Karpas-422 (cell line): ENCODE data around the gene NHERF2. TPM values are rescaled to one million over a fixed set of nuclear protein-coding genes. Genes with fewer than 3 reads are reported as not detected.

Experiments used
- DNase-seq: peaks from one replicate; pipeline ENCODE4 v3.0.0-alpha.2; 2015
- H2AFZ ChIP-seq: fragments of 200-600 bp; sonication (generic); 2 replicates; pipeline ENCODE4 v1.6.1; 2014; ENCODE audit warnings: antibody characterized with exemption, low read length, mixed read lengths
- H3K27ac ChIP-seq: fragments of 200-600 bp; sonication (generic); 2 replicates; pipeline ENCODE4 v1.5.1; 2014; ENCODE audit warnings: mild to moderate bottlenecking, low read length, moderate library complexity
- H3K27me3 ChIP-seq: fragments of 200-600 bp; sonication (generic); 2 replicates; pipeline ENCODE4 v1.6.1; 2014; ENCODE audit warnings: low read length, mixed read lengths
- H3K36me3 ChIP-seq: fragments of 200-600 bp; sonication (generic); 2 replicates; pipeline ENCODE4 v1.6.1; 2014; ENCODE audit warnings: low read length, mixed read lengths; ENCODE audit not compliant: insufficient read depth
- H3K4me1 ChIP-seq: fragments of 200-600 bp; sonication (generic); 2 replicates; pipeline ENCODE4 v1.6.1; 2014; ENCODE audit warnings: mild to moderate bottlenecking, low read length, mixed read lengths
- H3K4me2 ChIP-seq: fragments of 200-600 bp; sonication (generic); 2 replicates; pipeline ENCODE4 v1.6.1; 2014; ENCODE audit warnings: low read length, low read depth, mild to moderate bottlenecking; ENCODE audit not compliant: poor library complexity, severe bottlenecking
- H3K4me3 ChIP-seq: fragments of 200-600 bp; sonication (generic); 2 replicates; pipeline ENCODE4 v1.5.1; 2014; ENCODE audit warnings: mild to moderate bottlenecking, antibody characterized with exemption, low read length, mixed read lengths
- H3K79me2 ChIP-seq: fragments of 200-600 bp; sonication (generic); 2 replicates; pipeline ENCODE4 v1.6.1; 2014; ENCODE audit warnings: mild to moderate bottlenecking, low read length, mixed read lengths
- H3K9ac ChIP-seq: fragments of 200-600 bp; sonication (generic); 2 replicates; pipeline ENCODE4 v1.6.0; 2014; ENCODE audit warnings: low read length
- H3K9me2 ChIP-seq: fragments of 200-600 bp; sonication (generic), shearing (Covaris generic); replicated peaks from 2 replicates; pipeline ENCODE4 v1.6.0; 2014; ENCODE audit warnings: mild to moderate bottlenecking, low read length, moderate library complexity; ENCODE audit not compliant: insufficient read depth
- H3K9me3 ChIP-seq: fragments of 300-700, 200-600 bp; sonication (generic); 2 replicates; pipeline ENCODE4 v1.6.1; 2014; ENCODE audit warnings: low read length, mixed read lengths
- H4K20me1 ChIP-seq: fragments of 200-600 bp; sonication (generic); 2 replicates; pipeline ENCODE4 v1.6.1; 2014; ENCODE audit warnings: mild to moderate bottlenecking, antibody characterized with exemption, low read length, low read depth; ENCODE audit not compliant: insufficient read depth
- total RNA-seq: library from RNA; depleted of rRNA; stranded (reverse); fragments of >200 nt; shearing (Covaris generic); gene quantifications from 2 replicates; pipeline ENCODE4 v1.2.3, GENCODE V29; 2014; ENCODE audit warnings: low replicate concordance

The NHERF2 gene
- total RNA-seq, 1 experiment from 2014 or later = not detected

DNA sequence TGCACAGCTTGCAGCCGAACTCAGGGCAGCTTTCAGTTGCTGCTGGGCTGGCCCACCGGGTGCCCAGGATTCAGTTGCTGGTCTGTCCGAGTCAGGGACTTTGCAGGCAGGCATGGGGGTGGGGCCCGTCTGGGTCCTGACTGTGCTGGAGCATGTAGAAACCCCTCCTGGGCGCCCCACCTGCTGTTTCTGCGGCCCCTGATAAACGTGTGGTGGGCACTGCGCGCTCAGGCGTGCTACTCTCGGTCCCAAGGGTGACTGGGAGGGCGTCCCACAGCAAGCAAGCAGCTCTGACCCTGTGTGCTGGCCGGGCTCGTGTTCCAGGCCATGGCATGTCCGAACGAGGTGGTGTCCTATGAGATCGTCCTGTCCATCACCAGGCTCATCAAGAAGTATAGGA lies 33.6 kb downstream of the NHERF2 start:
- no peak for DNase-seq
- Histone ChIP-seq H3K9me3 (no peaks in the 10 kb centered on the region), H2AFZ (no peak overlapping the region), H3K27me3 (no peaks in the 10 kb centered on the region), H3K9ac (no peak overlapping the region), H3K4me2 (no peak overlapping the region), H3K4me3 (no peak overlapping the region), H3K36me3 (no peaks in the 10 kb centered on the region; the same call in 1 of the 2 replicates), H4K20me1 (no peaks in the 10 kb centered on the region), H3K27ac (no peak overlapping the region), H3K9me2 (no peaks in the 10 kb centered on the region), H3K4me1 (no peaks in the 10 kb centered on the region), H3K79me2 (no peaks in the 10 kb centered on the region)

DNA sequence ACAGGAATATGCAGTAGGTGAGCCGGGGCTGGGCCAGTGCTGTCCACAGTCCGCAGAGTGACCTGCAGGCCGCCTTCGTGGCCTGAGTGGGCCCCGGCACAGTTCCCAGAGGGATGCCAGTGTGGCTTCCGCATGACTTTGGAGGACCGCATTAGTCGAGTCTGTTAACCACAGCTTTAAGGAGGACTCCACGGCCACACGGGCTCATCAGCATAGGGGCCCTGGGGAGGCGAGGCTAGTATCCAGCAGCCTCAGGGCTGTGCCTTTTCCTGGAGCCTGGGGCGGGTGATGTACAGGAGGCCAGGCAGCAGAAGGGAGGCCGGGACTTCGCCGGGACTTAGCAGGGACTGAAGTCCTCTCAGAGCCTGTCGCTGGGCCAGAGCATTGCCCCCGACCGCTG lies 34.3 kb downstream of the NHERF2 start:
- no peaks in the 10 kb centered on the region for H3K79me2 ChIP-seq

DNA sequence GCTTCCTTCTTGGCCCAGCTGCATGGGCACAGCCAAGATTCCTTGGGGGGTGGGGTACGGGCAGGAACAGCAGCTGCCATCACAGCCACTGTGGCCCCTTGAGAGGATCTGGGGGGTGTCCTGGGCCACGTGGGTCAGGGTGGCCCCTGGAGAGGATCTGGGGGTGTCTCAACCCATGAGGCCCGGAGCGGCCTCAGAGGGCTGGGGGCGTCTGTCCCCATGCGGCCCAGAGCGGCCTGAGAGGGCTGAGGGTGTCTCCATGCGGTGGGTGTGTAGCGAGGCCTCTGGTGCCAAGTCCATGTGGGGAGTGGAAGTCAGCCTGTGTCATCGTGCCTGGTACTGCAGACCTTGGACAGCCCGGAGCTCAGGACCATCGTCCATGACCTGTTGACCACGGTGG lies 34.8 kb downstream of the NHERF2 start:
- Histone ChIP-seq H3K4me2 (no peak overlapping the region), H2AFZ (no peak overlapping the region), H3K79me2 (no peaks in the 10 kb centered on the region), H3K4me1 (no peaks in the 10 kb centered on the region), H3K9me3 (no peaks in the 10 kb centered on the region), H3K4me3 (no peak overlapping the region), H3K9ac (no peak overlapping the region), H4K20me1 (no peaks in the 10 kb centered on the region), H3K27me3 (no peaks in the 10 kb centered on the region), H3K27ac (no peak overlapping the region), H3K36me3 (peaks cover 5% of the 10 kb centered on the region), H3K9me2 (no peaks in the 10 kb centered on the region)
- no peak for DNase-seq

More for the DNA sequence above, 34.3 kb downstream of the NHERF2 start:
- Histone ChIP-seq H3K36me3 (peaks cover 1% of the 10 kb centered on the region), H3K4me3 (no peak overlapping the region), H3K27ac (no peak overlapping the region), H3K9ac (no peak overlapping the region), H3K27me3 (no peaks in the 10 kb centered on the region), H3K4me1 (no peaks in the 10 kb centered on the region), H3K9me3 (no peaks in the 10 kb centered on the region), H3K4me2 (no peak overlapping the region), H4K20me1 (no peaks in the 10 kb centered on the region), H2AFZ (no peak overlapping the region), H3K9me2 (no peaks in the 10 kb centered on the region)
- DNase-seq = no peak

DNA sequence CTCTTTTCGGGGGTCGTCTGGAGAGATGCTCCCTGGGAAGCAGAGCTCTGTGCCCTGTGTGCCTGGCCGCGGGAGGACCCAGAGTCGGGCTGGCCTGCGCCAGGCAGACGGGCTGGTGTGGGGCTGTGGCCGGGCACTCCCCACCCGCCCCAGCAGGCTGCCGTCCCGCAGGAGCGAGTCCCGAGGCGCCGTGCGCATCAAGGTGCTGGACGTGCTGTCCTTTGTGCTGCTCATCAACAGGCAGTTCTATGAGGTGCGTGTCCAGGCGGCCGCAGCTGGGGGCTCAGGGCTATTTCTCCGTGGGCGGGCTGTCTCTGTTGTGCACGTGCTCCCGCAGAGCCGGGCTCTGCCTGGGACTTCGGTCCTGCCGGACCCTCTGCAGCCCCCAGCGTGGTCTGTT lies 36.1 kb downstream of the NHERF2 start:
- H3K4me3 ChIP-seq = no peak overlapping the region
- no peaks in the 10 kb centered on the region for H3K9me2 ChIP-seq
- DNase-seq = no peak
- H3K27ac ChIP-seq = no peak overlapping the region
- no peaks in the 10 kb centered on the region for H3K9me3 ChIP-seq
- no peaks in the 10 kb centered on the region for H3K4me1 ChIP-seq
- H2AFZ ChIP-seq = no peak overlapping the region
- H3K4me2 ChIP-seq = no peak overlapping the region
- H3K9ac ChIP-seq = no peak overlapping the region
- H3K36me3 ChIP-seq = peaks cover 5% of the 10 kb centered on the region; the same call in 1 of the 2 replicates
- no peaks in the 10 kb centered on the region for H3K79me2 ChIP-seq
- no peaks in the 10 kb centered on the region for H4K20me1 ChIP-seq
- no peaks in the 10 kb centered on the region for H3K27me3 ChIP-seq

DNA sequence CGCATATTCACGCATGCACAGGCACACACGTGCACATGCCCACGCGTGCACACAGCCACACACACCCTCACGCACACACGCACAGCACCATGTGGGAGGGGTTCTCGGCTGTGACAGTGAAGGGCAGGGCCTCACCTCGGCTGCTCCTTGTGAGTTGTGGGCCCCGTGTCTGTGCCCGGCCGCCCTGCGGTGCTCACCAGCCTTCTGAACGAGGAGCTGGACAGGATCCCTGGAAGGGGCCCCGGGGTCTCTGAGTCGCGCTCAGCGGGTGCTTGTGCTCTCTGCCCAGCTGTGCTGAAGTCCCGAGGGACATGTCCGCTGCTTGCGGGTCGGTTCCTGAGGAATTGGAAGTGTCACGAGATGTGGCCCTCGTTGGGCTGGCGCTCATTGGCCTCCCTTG lies 37.2 kb downstream of the NHERF2 start:
- no peak overlapping the region for H2AFZ ChIP-seq

DNA sequence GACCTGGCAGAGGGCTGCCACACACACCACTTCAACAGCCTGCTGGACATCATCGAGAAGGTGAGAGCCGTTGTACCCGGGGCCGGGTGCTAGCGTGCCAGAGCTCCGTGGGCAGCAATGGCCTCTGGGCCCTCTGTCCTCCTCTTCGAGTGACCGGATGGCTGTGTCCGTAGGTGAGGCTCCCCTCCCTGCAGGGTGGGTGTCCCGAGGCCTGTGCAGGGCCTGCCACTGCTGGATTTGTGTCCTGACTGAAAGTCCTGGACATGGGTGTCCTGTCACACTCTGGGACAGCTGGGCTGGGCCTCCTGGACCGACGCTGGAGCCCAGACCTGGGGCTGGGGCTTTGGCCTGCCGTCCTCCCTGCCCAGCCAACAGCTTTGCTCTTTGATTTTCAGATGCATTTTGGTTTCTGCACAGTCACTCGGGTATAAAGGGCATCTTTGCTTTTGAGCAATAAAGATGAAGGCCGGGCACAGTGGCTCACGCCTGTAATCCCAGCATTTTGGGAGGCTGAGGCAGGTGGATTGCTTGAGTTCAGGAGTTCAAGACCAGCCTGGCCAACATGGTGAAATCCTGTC lies 37.8 kb downstream of the NHERF2 start:
- H3K27ac ChIP-seq = no peak overlapping the region
- H3K36me3 ChIP-seq = peaks cover 5% of the 10 kb centered on the region; the same call in 1 of the 2 replicates
- no peaks in the 10 kb centered on the region for H3K79me2 ChIP-seq
- no peaks in the 10 kb centered on the region for H3K4me1 ChIP-seq
- H2AFZ ChIP-seq = no peak overlapping the region
- no peaks in the 10 kb centered on the region for H3K9me2 ChIP-seq
- H3K4me2 ChIP-seq = no peak overlapping the region
- H3K4me3 ChIP-seq = no peak overlapping the region
- no peaks in the 10 kb centered on the region for H4K20me1 ChIP-seq
- no peaks in the 10 kb centered on the region for H3K27me3 ChIP-seq
- no peaks in the 10 kb centered on the region for H3K9me3 ChIP-seq
- no peak overlapping the region for H3K9ac ChIP-seq
- DNase-seq = no peak

More for the DNA sequence above, 37.2 kb downstream of the NHERF2 start:
- Histone ChIP-seq H3K9me3 (no peaks in the 10 kb centered on the region), H3K27ac (no peak overlapping the region), H3K27me3 (no peaks in the 10 kb centered on the region), H3K79me2 (no peaks in the 10 kb centered on the region), H3K4me1 (no peaks in the 10 kb centered on the region), H3K4me2 (no peak overlapping the region), H3K9ac (no peak overlapping the region), H3K36me3 (peaks cover 5% of the 10 kb centered on the region; the same call in 1 of the 2 replicates), H4K20me1 (no peaks in the 10 kb centered on the region), H3K4me3 (no peak overlapping the region), H3K9me2 (no peaks in the 10 kb centered on the region)
- no peak for DNase-seq

DNA sequence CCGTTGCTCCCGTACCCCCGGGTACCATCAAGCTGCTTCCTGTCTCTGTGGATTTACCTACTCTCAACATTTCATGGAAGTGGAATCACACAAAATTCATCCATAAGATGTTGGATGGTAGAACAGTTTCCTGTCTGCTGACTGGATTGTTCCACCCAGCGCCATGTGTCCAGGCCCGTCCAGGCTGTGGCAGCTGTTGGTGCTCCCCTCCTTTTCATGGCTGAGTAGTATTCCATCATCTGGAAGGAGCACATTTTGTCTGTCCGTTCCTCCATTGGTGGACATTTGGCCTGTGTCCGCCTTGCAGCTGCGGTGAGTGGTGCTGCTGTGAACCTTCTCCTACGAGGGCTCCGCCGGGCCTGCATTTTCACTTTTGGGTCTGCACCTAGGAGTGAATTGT lies 39.4 kb downstream of the NHERF2 start:
- Histone ChIP-seq H3K79me2 (no peaks in the 10 kb centered on the region), H3K4me2 (no peak overlapping the region), H3K4me3 (no peak overlapping the region), H3K9ac (no peak overlapping the region), H3K4me1 (no peaks in the 10 kb centered on the region), H3K27ac (no peak overlapping the region), H4K20me1 (no peaks in the 10 kb centered on the region), H2AFZ (no peak overlapping the region), H3K9me2 (no peaks in the 10 kb centered on the region), H3K9me3 (no peaks in the 10 kb centered on the region), H3K36me3 (peaks cover 5% of the 10 kb centered on the region; the same call in 1 of the 2 replicates), H3K27me3 (no peaks in the 10 kb centered on the region)
- no peak for DNase-seq

DNA sequence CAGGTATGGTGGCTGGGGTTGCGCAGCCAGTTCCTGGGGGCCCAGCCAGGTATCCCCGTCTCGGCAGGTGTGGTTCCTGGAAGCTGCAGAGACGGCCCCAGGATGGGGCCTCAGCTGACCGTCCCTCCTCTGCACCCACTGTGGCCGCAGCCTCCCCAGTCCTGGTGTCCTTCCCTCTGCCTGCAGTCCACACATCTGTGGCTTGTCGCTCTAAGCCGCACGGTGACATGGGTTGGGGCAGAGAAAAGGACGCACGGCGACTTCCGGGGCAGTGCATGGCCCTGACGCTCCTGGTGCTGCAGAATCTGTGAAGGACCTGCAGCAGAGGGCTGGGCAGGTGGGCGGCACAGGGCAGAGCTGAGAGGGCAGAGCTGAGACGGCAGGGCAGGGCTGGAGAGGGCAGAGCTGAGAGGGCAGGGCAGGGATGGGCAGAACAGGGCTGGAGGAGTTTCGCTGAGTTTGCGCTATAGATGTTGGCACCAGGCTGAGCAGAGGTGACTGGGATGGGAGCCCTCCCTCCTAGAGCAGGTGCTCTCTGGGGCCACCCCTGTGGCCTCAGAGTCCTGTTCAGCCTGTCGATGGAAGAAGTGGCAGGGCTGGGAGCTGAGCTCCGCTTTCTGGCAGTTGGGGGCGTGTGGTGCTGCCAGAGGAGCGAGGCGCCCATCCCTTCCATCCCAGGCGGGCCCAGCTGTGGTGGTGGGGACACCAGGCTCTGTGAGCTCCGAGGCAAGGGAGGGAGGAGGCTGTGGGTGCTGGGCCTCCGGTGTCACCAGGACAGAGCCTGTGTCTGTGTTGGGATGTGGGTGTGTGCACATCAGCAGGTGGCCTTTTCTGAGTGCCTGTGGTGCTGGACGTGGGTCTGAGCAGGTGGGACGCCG lies 44.1 kb downstream of the NHERF2 start:
- Histone ChIP-seq H3K9me3 (no peaks in the 10 kb centered on the region), H3K4me3 (no peak overlapping the region), H3K27ac (no peak overlapping the region), H3K9me2 (no peaks in the 10 kb centered on the region), H3K9ac (no peak overlapping the region), H3K27me3 (no peaks in the 10 kb centered on the region), H3K36me3 (peaks cover 5% of the 10 kb centered on the region; the same call in 1 of the 2 replicates), H4K20me1 (no peaks in the 10 kb centered on the region), H3K4me2 (no peak overlapping the region), H3K4me1 (no peaks in the 10 kb centered on the region), H3K79me2 (no peaks in the 10 kb centered on the region), H2AFZ (no peak overlapping the region)
- no peak for DNase-seq
